CD14-positive monocyte (primary cell): ENCODE measurements around the gene PIK3R4. TPM values are rescaled to one million over a fixed set of nuclear protein-coding genes. Genes with fewer than 3 reads are reported as not detected.

ENCODE experiments used
- DNase-seq, 3 donors: peaks; one replicate each; pipeline ENCODE4 v3.0.0-alpha.2; 2011 to 2022
- H2AFZ ChIP-seq: 2 replicates; pipeline ENCODE4 v1.6.0; 2012; ENCODE audit warnings: mild to moderate bottlenecking, low read depth, low read length, inconsistent platforms; ENCODE audit not compliant: insufficient read depth, poor library complexity, severe bottlenecking
- H3K27ac ChIP-seq, 2 donors: 1 replicate in 1 of 2; 2 replicates in 1 of 2; pipeline ENCODE4 v1.5.1; 2012 to 2013; ENCODE audit warnings: low read length in 2 of 2, control low read depth in 1 of 2, inconsistent platforms in 1 of 2, low read depth in 1 of 2, mild to moderate bottlenecking in 1 of 2
- H3K27me3 ChIP-seq, 2 donors: one replicate each; pipeline versions ENCODE4 v1.6.0 to v1.6.1; 2011 to 2013; ENCODE audit warnings: low read length in 2 of 2; ENCODE audit not compliant: control insufficient read depth in 2 of 2, insufficient read depth in 2 of 2
- H3K36me3 ChIP-seq, 2 donors: replicated peaks in 1 of 2; 1 replicate in 1 of 2; 2 replicates in 1 of 2; pipeline versions ENCODE4 v1.5.1 to v1.6.1; 2012 to 2013; ENCODE audit warnings: low read length in 2 of 2, control low read depth in 1 of 2, inconsistent platforms in 1 of 2, mild to moderate bottlenecking in 1 of 2; ENCODE audit not compliant: insufficient read depth in 2 of 2, control insufficient read depth in 1 of 2
- H3K4me1 ChIP-seq, 2 donors: 1 replicate in 1 of 2; 2 replicates in 1 of 2; pipeline versions ENCODE4 v1.5.1 to v1.6.1; 2012 to 2013; ENCODE audit warnings: low read length in 2 of 2, control low read depth in 1 of 2, inconsistent platforms in 1 of 2, mild to moderate bottlenecking in 1 of 2, moderate library complexity in 1 of 2; ENCODE audit not compliant: insufficient read depth in 2 of 2, control insufficient read depth in 1 of 2
- H3K4me2 ChIP-seq: replicated peaks from 2 replicates; pipeline ENCODE3; 2012; ENCODE audit warnings: low read length, moderate library complexity, mild to moderate bottlenecking; ENCODE audit not compliant: poor library complexity, severe bottlenecking; ENCODE audit errors: extremely low read depth
- H3K4me3 ChIP-seq, 3 experiments: fragments of 200-600 bp in 1 of 3; sonication (generic) in 1 of 3; replicated peaks in 1 of 3; 1 replicate in 2 of 3; 2 replicates in 1 of 3; pipeline ENCODE4 v1.5.1; 2011 to 2013; ENCODE audit warnings: low read length in 3 of 3, mild to moderate bottlenecking in 3 of 3, control low read depth in 2 of 3, low read depth in 2 of 3, inconsistent platforms in 1 of 3, moderate library complexity in 1 of 3
- H3K79me2 ChIP-seq: 2 replicates; pipeline ENCODE4 v1.6.0; 2012; ENCODE audit warnings: mild to moderate bottlenecking, control low read depth, inconsistent platforms, low read length, moderate library complexity; ENCODE audit not compliant: insufficient read depth
- H3K9ac ChIP-seq: 2 replicates; pipeline ENCODE4 v1.6.0; 2017; ENCODE audit warnings: low read length, mild to moderate bottlenecking; ENCODE audit not compliant: insufficient read depth, poor library complexity, severe bottlenecking
- H3K9me3 ChIP-seq, 2 donors: replicated peaks in 1 of 2; 1 replicate in 1 of 2; 2 replicates in 1 of 2; pipeline versions ENCODE4 v1.5.1 to v1.6.1; 2012 to 2013; ENCODE audit warnings: low read length in 2 of 2, control low read depth in 1 of 2; ENCODE audit not compliant: control insufficient read depth in 1 of 2, insufficient read depth in 1 of 2
- H4K20me1 ChIP-seq: 2 replicates; pipeline ENCODE4 v1.6.0; 2012; ENCODE audit warnings: mild to moderate bottlenecking, low read length, control low read depth, moderate library complexity; ENCODE audit not compliant: insufficient read depth
- H3K27ac Mint-ChIP-seq, 7 donors: one replicate each; pipeline ENCODE4 v1.8.0; 2020; ENCODE audit warnings: mild to moderate bottlenecking in 7 of 7, mixed read lengths in 7 of 7, moderate library complexity in 6 of 7, inconsistent platforms in 2 of 7
- H3K27me3 Mint-ChIP-seq, 3 donors: one replicate each; pipeline ENCODE4 v1.8.0; 2021 to 2022; ENCODE audit warnings: low read depth in 3 of 3, mild to moderate bottlenecking in 3 of 3, mixed read lengths in 3 of 3, moderate library complexity in 3 of 3, inconsistent platforms in 1 of 3
- H3K36me3 Mint-ChIP-seq, 2 donors: one replicate each; pipeline ENCODE4 v1.8.0; 2020; ENCODE audit warnings: mixed read lengths in 2 of 2, inconsistent platforms in 1 of 2, mild to moderate bottlenecking in 1 of 2
- H3K4me1 Mint-ChIP-seq: one replicate; pipeline ENCODE4 v1.8.0; 2020; ENCODE audit warnings: mild to moderate bottlenecking, mixed read lengths
- H3K4me3 Mint-ChIP-seq, 2 donors: one replicate each; pipeline ENCODE4 v1.8.0; 2020; ENCODE audit warnings: mild to moderate bottlenecking in 2 of 2, mixed read lengths in 2 of 2, moderate library complexity in 1 of 2
- H3K9me3 Mint-ChIP-seq, 7 donors: one replicate each; pipeline ENCODE4 v1.8.0; 2020 to 2022; ENCODE audit warnings: mixed read lengths in 7 of 7, mild to moderate bottlenecking in 6 of 7, moderate library complexity in 6 of 7, inconsistent platforms in 2 of 7
- CTCF ChIP-seq: fragments of 200-600 bp; IDR thresholded peaks from one replicate; pipeline ENCODE4 v1.8.0; 2022; ENCODE audit warnings: antibody characterized with exemption, mild to moderate bottlenecking
- WGBS: methylation state at CpG from one replicate; pipeline ENCODE4 v1.1.5; 2013; ENCODE audit warnings: missing lambda C conversion rate; ENCODE audit not compliant: insufficient coverage; 5-methylcytosine and 5-hydroxymethylcytosine counted together
- intact Hi-C, 2 donors: fragments of 100-400 bp; cut with micrococcal nuclease; formaldehyde crosslinking; loops; one replicate each; pipeline versions ENCODE4 v1.15.0 to v1.15.1; 2023
- polyA plus RNA-seq, 3 donors: library from polyadenylated mRNA; depleted of rRNA in 1 of 3; unstranded in 2 of 3; stranded (reverse) in 1 of 3; fragments of 300-500 nt in 2 of 3; fragments of >200 nt in 1 of 3; fragmentation: Illumina TruSeq in 2 of 3; gene quantifications; 1 replicate in 2 of 3; 2 replicates in 1 of 3; pipeline ENCODE4 v1.2.3, GENCODE V29; 2012 to 2021

PIK3R4 gene
- polyA plus RNA-seq, 3 donors: 6.5 to 18.7 (median 10.1) TPM

- Mint-ChIP-seq H3K9me3 (no peaks in the 10 kb centered on the region), H3K4me1 (no peaks in the 10 kb centered on the region), H3K4me3 (no peak overlapping the region), H3K27ac (no peak overlapping the region), H3K27me3 (no peaks in the 10 kb centered on the region), H3K36me3 (peaks cover 65 to 76% of the 10 kb centered on the region in 2 donors)
- Histone ChIP-seq H2AFZ (no peak overlapping the region), H3K4me1 (no peaks in the 10 kb centered on the region), H3K9me3 (no peaks in the 10 kb centered on the region), H3K27ac (no peak overlapping the region), H3K9ac (no peak overlapping the region), H3K79me2 (no peaks in the 10 kb centered on the region), H3K4me2 (no peak overlapping the region), H3K27me3 (no peaks in the 10 kb centered on the region), H3K36me3 (peaks cover 55 to 96% of the 10 kb centered on the region in 2 donors), H3K4me3 (no peak overlapping the region), H4K20me1 (no peaks in the 10 kb centered on the region)
- DNase-seq: no peak
- no CpG with 5 or more reads among the region's 2 CpGs for WGBS
- intact Hi-C loops: no loop called here
- no peak for TF ChIP-seq CTCF
These were observed 64.5 kb downstream of the PIK3R4 start for GRCh38 chr3:130682131-130682530.

GRCh38 chr3:130679218-130679617 lies 67.4 kb downstream of the PIK3R4 start:
- Histone ChIP-seq H2AFZ (no peak overlapping the region), H3K9ac (no peak overlapping the region), H3K4me3 (no peak overlapping the region), H3K9me3 (no peaks in the 10 kb centered on the region), H3K27ac (no peak overlapping the region), H3K79me2 (no peaks in the 10 kb centered on the region), H4K20me1 (no peaks in the 10 kb centered on the region), H3K36me3 (peaks cover 52 to 97% of the 10 kb centered on the region in 2 donors), H3K4me1 (no peaks in the 10 kb centered on the region), H3K27me3 (no peaks in the 10 kb centered on the region), H3K4me2 (no peak overlapping the region)
- DNase-seq: no peak
- Mint-ChIP-seq H3K9me3 (peaks cover 0 to under 1% (median 0%) of the 10 kb centered on the region in 7 donors), H3K36me3 (peaks cover 76% of the 10 kb centered on the region in 2 donors), H3K27ac (no peak overlapping the region), H3K27me3 (no peaks in the 10 kb centered on the region), H3K4me3 (no peak overlapping the region), H3K4me1 (no peaks in the 10 kb centered on the region)
- TF ChIP-seq CTCF: no peak
- intact Hi-C loops: no loop called here
- WGBS: no CpG with 5 or more reads among the region's 7 CpGs
